Mesothelial cell of epicardium (in vitro differentiated cells): Measurements from ENCODE around the gene ADAT1. TPM values are rescaled to one million over a fixed set of nuclear protein-coding genes. Genes with fewer than 3 reads are reported as not detected.

Experiments used
- DNase-seq, 2 experiments: peaks; one replicate each; pipeline ENCODE4 v3.0.0; 2021; ENCODE audit warnings: low spot score in 2 of 2; ENCODE audit not compliant: unreplicated experiment in 2 of 2
- H3K27ac Mint-ChIP-seq: 2 replicates; pipeline ENCODE4 v1.8.0; 2021; ENCODE audit warnings: mixed read lengths
- H3K27me3 Mint-ChIP-seq: 2 replicates; pipeline ENCODE4 v1.8.0; 2021; ENCODE audit warnings: low read depth, mixed read lengths
- H3K36me3 Mint-ChIP-seq: 2 replicates; pipeline ENCODE4 v1.8.0; 2021; ENCODE audit warnings: mixed read lengths
- H3K4me1 Mint-ChIP-seq: 2 replicates; pipeline ENCODE4 v1.8.0; 2021; ENCODE audit warnings: mixed read lengths
- H3K4me3 Mint-ChIP-seq: 2 replicates; pipeline ENCODE4 v1.8.0; 2021; ENCODE audit warnings: mild to moderate bottlenecking, moderate library complexity, mixed read lengths
- H3K9me3 Mint-ChIP-seq: 2 replicates; pipeline ENCODE4 v1.8.0; 2021; ENCODE audit warnings: mixed read lengths
- total RNA-seq: library from RNA; stranded (reverse); gene quantifications from 3 replicates; pipeline ENCODE4 v1.2.1, GENCODE V29; 2021
- TF ChIP-seq, protein P1 (sequence below): fragments of 200-600 bp; sonication (generic); IDR thresholded peaks from one replicate; pipeline ENCODE4 v1.5.0; 2021; ENCODE audit warnings: antibody characterized with exemption; ENCODE audit not compliant: unreplicated experiment

Gene ADAT1
- total RNA-seq, 1 donor from 2014 or later: 58.7 TPM

DNA sequence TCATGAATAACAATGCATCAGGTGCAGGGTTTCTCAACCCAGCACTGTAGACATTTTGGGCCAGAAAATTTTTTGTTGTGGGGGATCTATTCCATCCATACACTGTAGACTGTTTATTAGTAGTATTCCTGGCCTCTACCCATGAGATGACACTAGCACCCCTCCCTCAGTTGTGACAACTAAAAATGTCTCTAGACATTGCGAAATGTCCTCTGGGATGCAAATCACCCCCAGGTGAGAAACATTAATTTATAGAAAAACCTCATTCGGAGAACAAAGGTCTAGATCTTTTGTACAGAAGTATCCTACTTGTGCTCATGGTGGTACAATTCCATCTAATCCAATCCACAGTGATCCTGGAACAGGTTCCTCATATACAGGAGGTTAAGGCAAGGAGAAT is 4.3 kb downstream of the ADAT1 start:
- H3K27ac Mint-ChIP-seq: no peak overlapping the region
- H3K9me3 Mint-ChIP-seq: no peaks in the 10 kb centered on the region
- H3K4me1 Mint-ChIP-seq: peaks cover 21% of the 10 kb centered on the region
- TF ChIP-seq, protein P1, sequence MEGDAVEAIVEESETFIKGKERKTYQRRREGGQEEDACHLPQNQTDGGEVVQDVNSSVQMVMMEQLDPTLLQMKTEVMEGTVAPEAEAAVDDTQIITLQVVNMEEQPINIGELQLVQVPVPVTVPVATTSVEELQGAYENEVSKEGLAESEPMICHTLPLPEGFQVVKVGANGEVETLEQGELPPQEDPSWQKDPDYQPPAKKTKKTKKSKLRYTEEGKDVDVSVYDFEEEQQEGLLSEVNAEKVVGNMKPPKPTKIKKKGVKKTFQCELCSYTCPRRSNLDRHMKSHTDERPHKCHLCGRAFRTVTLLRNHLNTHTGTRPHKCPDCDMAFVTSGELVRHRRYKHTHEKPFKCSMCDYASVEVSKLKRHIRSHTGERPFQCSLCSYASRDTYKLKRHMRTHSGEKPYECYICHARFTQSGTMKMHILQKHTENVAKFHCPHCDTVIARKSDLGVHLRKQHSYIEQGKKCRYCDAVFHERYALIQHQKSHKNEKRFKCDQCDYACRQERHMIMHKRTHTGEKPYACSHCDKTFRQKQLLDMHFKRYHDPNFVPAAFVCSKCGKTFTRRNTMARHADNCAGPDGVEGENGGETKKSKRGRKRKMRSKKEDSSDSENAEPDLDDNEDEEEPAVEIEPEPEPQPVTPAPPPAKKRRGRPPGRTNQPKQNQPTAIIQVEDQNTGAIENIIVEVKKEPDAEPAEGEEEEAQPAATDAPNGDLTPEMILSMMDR: no peak
- no peak overlapping the region for H3K4me3 Mint-ChIP-seq
- H3K36me3 Mint-ChIP-seq: peaks cover 21% of the 10 kb centered on the region
- no peak for DNase-seq
- H3K27me3 Mint-ChIP-seq: no peaks in the 10 kb centered on the region

- no peak for DNase-seq
- Mint-ChIP-seq H3K36me3 (peaks cover 29% of the 10 kb centered on the region), H3K27me3 (no peaks in the 10 kb centered on the region), H3K4me3 (no peak overlapping the region), H3K9me3 (no peaks in the 10 kb centered on the region), H3K4me1 (peaks cover 16% of the 10 kb centered on the region), H3K27ac (no peak overlapping the region)
- TF ChIP-seq, protein P1: no peak
Measured at GRCh38 chr16:75617121-75617520, 6.0 kb downstream of the ADAT1 start.

DNA sequence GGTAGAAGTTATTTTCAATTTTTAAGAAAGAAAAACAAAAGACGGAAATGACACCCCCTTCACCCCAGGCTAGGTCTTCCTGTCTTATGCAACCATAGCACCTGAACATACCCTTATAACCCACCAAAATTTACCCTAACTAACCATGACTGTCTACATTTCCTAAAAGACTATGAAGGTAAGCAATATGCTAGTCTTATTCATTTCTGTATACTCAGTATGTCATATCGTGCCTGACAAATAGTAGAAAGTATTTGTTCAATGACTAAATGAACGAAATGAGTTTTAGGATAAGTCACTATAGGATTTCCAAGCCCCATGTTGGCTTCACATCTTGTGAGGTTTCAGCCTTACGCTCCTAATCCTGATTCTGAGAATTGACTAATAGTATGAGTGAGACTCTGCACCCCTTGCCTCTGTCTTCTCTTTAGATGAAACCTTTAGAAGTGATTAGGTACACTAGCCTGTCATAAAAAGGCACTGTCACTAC is 6.5 kb downstream of the ADAT1 start:
- H3K9me3 Mint-ChIP-seq: no peaks in the 10 kb centered on the region
- no peaks in the 10 kb centered on the region for H3K27me3 Mint-ChIP-seq
- TF ChIP-seq, protein P1: no peak
- no peak for DNase-seq
- peaks cover 11% of the 10 kb centered on the region for H3K4me1 Mint-ChIP-seq
- no peak overlapping the region for H3K27ac Mint-ChIP-seq
- H3K4me3 Mint-ChIP-seq: no peak overlapping the region
- H3K36me3 Mint-ChIP-seq: peaks cover 30% of the 10 kb centered on the region

GRCh38 chr16:75615619-75616018 is 7.5 kb downstream of the ADAT1 start:
- TF ChIP-seq, protein P1: no peak
- DNase-seq: no peak
- Mint-ChIP-seq H3K4me3 (no peak overlapping the region), H3K27me3 (no peaks in the 10 kb centered on the region), H3K27ac (no peak overlapping the region), H3K4me1 (peaks cover 1% of the 10 kb centered on the region), H3K9me3 (no peaks in the 10 kb centered on the region), H3K36me3 (peaks cover 29% of the 10 kb centered on the region)

GRCh38 chr16:75614066-75614897 is 8.8 kb downstream of the ADAT1 start:
- Mint-ChIP-seq H3K36me3 (peaks cover 29% of the 10 kb centered on the region), H3K4me1 (no peaks in the 10 kb centered on the region), H3K27ac (no peak overlapping the region), H3K27me3 (no peaks in the 10 kb centered on the region), H3K4me3 (no peak overlapping the region), H3K9me3 (no peaks in the 10 kb centered on the region)
- no peak for DNase-seq
- TF ChIP-seq, protein P1: no peak
